HepG2 (cell line): ENCODE data around the gene ADCY9. TPM values are rescaled to one million over a fixed set of nuclear protein-coding genes. Genes with fewer than 3 reads are reported as not detected.
A peak's percentile ranks its signal among the peaks of the same experiment; 100 is the strongest.

Experiments used
- CENPBD1 ChIP-seq: sonication (generic); formaldehyde crosslinking; IDR thresholded peaks from 2 replicates; pipeline ENCODE4 v1.8.0; 2022; ENCODE audit warnings: missing genetic modification reagents, low read depth, mild to moderate bottlenecking, borderline replicate concordance
- DMAP1 ChIP-seq: IDR thresholded peaks from 2 replicates; pipeline ENCODE4 v1.6.1; 2016
- FOXA3 ChIP-seq: IDR thresholded peaks from 2 replicates; pipeline ENCODE4 v1.6.1; 2016; ENCODE audit warnings: missing genetic modification reagents, missing compliant biosample characterization
- FOXJ3 ChIP-seq: sonication (generic); formaldehyde crosslinking; IDR thresholded peaks from 2 replicates; pipeline ENCODE4 v1.4.0; 2020; ENCODE audit warnings: missing genetic modification reagents, mild to moderate bottlenecking, borderline replicate concordance
- FOXM1 ChIP-seq: sonication (generic); formaldehyde crosslinking; IDR thresholded peaks from 2 replicates; pipeline ENCODE4 v1.5.0; 2020; ENCODE audit warnings: missing genetic modification reagents
- MAX ChIP-seq: IDR thresholded peaks from 2 replicates; pipeline ENCODE4 v1.6.1; 2012; ENCODE audit warnings: inconsistent platforms
- MTA3 ChIP-seq: sonication (generic); formaldehyde crosslinking; IDR thresholded peaks from 2 replicates; pipeline ENCODE4 v1.4.0; 2020; ENCODE audit warnings: missing genetic modification reagents
- MXD3 ChIP-seq: IDR thresholded peaks from 2 replicates; pipeline ENCODE4 v1.6.1; 2016; ENCODE audit warnings: mild to moderate bottlenecking, missing biosample characterization, missing genetic modification reagents
- MYPOP ChIP-seq: sonication (generic); formaldehyde crosslinking; IDR thresholded peaks from 2 replicates; pipeline ENCODE4 v1.8.1; 2023; ENCODE audit warnings: mild to moderate bottlenecking, moderate library complexity, missing genetic modification reagents
- RFX3 ChIP-seq: IDR thresholded peaks from 2 replicates; pipeline ENCODE4 v1.6.1; 2016; ENCODE audit warnings: missing biosample characterization, missing genetic modification reagents
- SETDB1 ChIP-seq: sonication (generic); formaldehyde crosslinking; IDR thresholded peaks from 2 replicates; pipeline ENCODE4 v1.5.1; 2020; ENCODE audit warnings: missing genetic modification reagents, mild to moderate bottlenecking, borderline replicate concordance
- SIN3A ChIP-seq: IDR thresholded peaks from 2 replicates; pipeline ENCODE4 v1.6.1; 2011; ENCODE audit warnings: low read depth, mild to moderate bottlenecking, control low read depth, low read length, borderline replicate concordance
- ZBTB2 ChIP-seq: sonication (generic); formaldehyde crosslinking; IDR thresholded peaks from 2 replicates; pipeline ENCODE4 v1.8.0; 2022; ENCODE audit warnings: low read depth, missing genetic modification reagents
- ZBTB7B ChIP-seq: sonication (generic); formaldehyde crosslinking; IDR thresholded peaks from 2 replicates; pipeline ENCODE4 v1.4.0; 2020; ENCODE audit warnings: missing genetic modification reagents
- ZFP1 ChIP-seq: IDR thresholded peaks from 2 replicates; pipeline ENCODE4 v1.6.1; 2016
- ZFP62 ChIP-seq: sonication (generic); formaldehyde crosslinking; IDR thresholded peaks from 2 replicates; pipeline ENCODE4 v1.4.0; 2020; ENCODE audit warnings: missing genetic modification reagents
- ZNF10 ChIP-seq: sonication (generic); formaldehyde crosslinking; IDR thresholded peaks from 2 replicates; pipeline ENCODE4 v1.4.0; 2020; ENCODE audit warnings: mild to moderate bottlenecking, low read depth, missing genetic modification reagents, borderline replicate concordance
- ZNF18 ChIP-seq: sonication (generic); formaldehyde crosslinking; IDR thresholded peaks from 2 replicates; pipeline ENCODE4 v1.8.0; 2022; ENCODE audit warnings: mild to moderate bottlenecking, missing genetic modification reagents; ENCODE audit not compliant: insufficient replicate concordance
- ZNF180 ChIP-seq: sonication (generic); formaldehyde crosslinking; IDR thresholded peaks from 2 replicates; pipeline ENCODE4 v1.4.0; 2020; ENCODE audit warnings: low read depth, missing genetic modification reagents, borderline replicate concordance
- ZNF326 ChIP-seq: sonication (generic); formaldehyde crosslinking; IDR thresholded peaks from 2 replicates; pipeline ENCODE4 v1.4.0; 2020; ENCODE audit warnings: missing genetic modification reagents, borderline replicate concordance
- ZNF430 ChIP-seq: sonication (generic); formaldehyde crosslinking; IDR thresholded peaks from 2 replicates; pipeline ENCODE4 v1.9.0; 2021; ENCODE audit warnings: mild to moderate bottlenecking, missing genetic modification reagents
- ZNF775 ChIP-seq: sonication (generic); formaldehyde crosslinking; IDR thresholded peaks from 2 replicates; pipeline ENCODE4 v1.4.0; 2020; ENCODE audit warnings: missing genetic modification reagents, mild to moderate bottlenecking, moderate library complexity, borderline replicate concordance
- ZNF879 ChIP-seq: sonication (generic); formaldehyde crosslinking; IDR thresholded peaks from 2 replicates; pipeline ENCODE4 v1.8.1; 2023; ENCODE audit warnings: missing genetic modification reagents
- polyA plus RNA-seq, 8 experiments: library from polyadenylated mRNA; depleted of rRNA in 3 of 8; stranded (reverse) in 7 of 8; unstranded in 1 of 8; fragments of >200 nt; fragmentation: Illumina TruSeq in 4 of 8; extraction: Trizol in 4 of 8; gene quantifications; 2 replicates each; pipeline versions ENCODE4 v1.2.1 to v1.2.3, GENCODE V29; 2011 to 2016; ENCODE audit warnings: low read depth in 4 of 8, missing spikeins in 1 of 8, mixed read lengths in 1 of 8; ENCODE audit not compliant: insufficient read depth in 1 of 8
- total RNA-seq, 5 experiments: library from RNA; depleted of rRNA; stranded (reverse); fragments of >200 nt; fragmentation: Illumina TruSeq; extraction: Trizol; gene quantifications; 2 replicates each; pipeline ENCODE4 v1.2.3, GENCODE V29; 2016; ENCODE audit warnings: low read depth in 1 of 5

Gene ADCY9
- total and polyA plus RNA-seq, 2 of the 13 experiments (the other 11 are each of a cell fraction or from before 2014, with no cell fraction given) = 11.2 to 13.9 TPM

- TF ChIP-seq ZNF18 (CRISPR knock-in tag) (no peak), ZNF10 (CRISPR knock-in tag) (no peak), ZFP62 (no peak), CENPBD1 (CRISPR knock-in tag) (no peak), ZBTB7B (CRISPR knock-in tag) (no peak), ZNF775 (CRISPR knock-in tag) (no peak), MAX (peak; percentile 37; the same call in 1 of the 2 replicates), FOXA3 (CRISPR knock-in tag) (no peak), SETDB1 (CRISPR knock-in tag) (no peak), MTA3 (CRISPR knock-in tag) (no peak), ZNF879 (no peak), MXD3 (no peak; the same call in 1 of the 2 replicates), DMAP1 (CRISPR knock-in tag) (peak; percentile 56; the same call in 1 of the 2 replicates), ZNF180 (CRISPR knock-in tag) (no peak), ZNF430 (CRISPR knock-in tag) (no peak), ZBTB2 (CRISPR knock-in tag) (no peak), FOXM1 (CRISPR knock-in tag) (no peak), ZFP1 (no peak), ZNF326 (CRISPR knock-in tag) (no peak), MYPOP (CRISPR knock-in tag) (no peak), FOXJ3 (no peak), SIN3A (peak; percentile 50; the same call in 1 of the 2 replicates), RFX3 (CRISPR knock-in tag) (no peak)
Observed at GRCh38 chr16:4116325-4117249, at the start of gene ADCY9 (continued).
